GM18499 (cell line): ENCODE data around the gene MGLL.
A peak's percentile ranks its signal among the peaks of the same experiment; 100 is the strongest.

Experiments
- ATAC-seq: cut with Tn5 transposase; IDR thresholded peaks from one replicate; pipeline ENCODE4 v1.9.1; 2021; ENCODE audit warnings: moderate number of reproducible peaks; ENCODE audit not compliant: insufficient read depth, unreplicated experiment

The MGLL gene

DNA sequence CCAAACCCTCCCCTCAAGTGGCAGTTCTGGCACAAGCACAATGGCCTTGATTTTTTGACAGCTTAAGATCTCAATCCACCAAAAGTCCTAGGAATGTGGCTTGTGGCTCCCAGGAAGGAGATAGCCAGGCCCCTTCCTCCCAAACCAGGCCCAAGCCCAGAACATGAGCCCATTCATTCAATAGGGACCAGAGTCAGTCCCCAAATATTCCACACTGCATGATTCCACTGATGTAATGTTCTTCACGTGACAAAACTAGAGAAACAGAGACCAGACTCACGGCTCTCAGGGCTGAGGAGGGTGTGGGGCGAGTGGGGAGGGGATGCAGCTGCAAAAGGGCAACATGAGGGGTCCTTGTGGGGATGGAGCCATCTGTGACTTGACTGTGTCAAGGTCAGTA, 124.0 kb downstream of the MGLL start:
- no peak for ATAC-seq

DNA sequence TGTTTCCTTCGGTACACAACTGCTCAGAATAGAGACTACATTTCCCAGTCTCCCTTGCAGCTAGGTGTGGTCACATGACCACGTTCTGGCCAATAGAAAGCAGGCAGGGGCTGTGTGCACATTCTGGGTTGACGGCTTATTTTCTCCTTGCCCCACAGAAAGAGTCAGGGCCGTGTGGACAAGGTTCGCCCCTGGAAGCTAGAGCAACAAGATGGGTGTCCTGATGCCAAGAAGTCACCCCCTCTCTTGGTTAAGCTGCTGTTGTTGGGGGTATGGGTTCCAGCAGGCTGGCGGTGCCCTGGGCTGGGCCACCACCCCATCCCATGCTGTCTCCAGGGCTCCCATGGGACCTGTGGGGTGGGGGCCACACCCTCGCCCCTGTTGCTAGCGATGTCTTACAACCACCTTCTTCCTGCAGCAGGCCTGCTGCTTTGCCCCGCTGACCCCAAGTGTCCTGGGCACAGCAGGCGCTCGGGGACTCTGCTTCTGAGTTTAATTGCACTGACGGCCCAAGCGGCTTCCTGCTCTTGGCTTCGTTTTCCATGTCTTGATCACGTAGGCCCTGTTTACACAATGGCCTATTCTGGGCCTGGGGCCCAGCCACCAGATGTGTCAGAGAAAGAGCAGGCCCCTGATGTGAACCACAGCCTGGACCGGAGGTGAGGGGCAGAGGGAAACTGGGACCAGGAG, 124.6 kb downstream of the MGLL start:
- peak; percentile 56 for ATAC-seq

GRCh38 chr3:127694467-127695215, 127.7 kb downstream of the MGLL start:
- ATAC-seq = no peak

GRCh38 chr3:127693336-127693843, 128.9 kb downstream of the MGLL start:
- ATAC-seq = no peak

- no peak for ATAC-seq
These were observed 129.6 kb downstream of the MGLL start for GRCh38 chr3:127692501-127693335.

DNA sequence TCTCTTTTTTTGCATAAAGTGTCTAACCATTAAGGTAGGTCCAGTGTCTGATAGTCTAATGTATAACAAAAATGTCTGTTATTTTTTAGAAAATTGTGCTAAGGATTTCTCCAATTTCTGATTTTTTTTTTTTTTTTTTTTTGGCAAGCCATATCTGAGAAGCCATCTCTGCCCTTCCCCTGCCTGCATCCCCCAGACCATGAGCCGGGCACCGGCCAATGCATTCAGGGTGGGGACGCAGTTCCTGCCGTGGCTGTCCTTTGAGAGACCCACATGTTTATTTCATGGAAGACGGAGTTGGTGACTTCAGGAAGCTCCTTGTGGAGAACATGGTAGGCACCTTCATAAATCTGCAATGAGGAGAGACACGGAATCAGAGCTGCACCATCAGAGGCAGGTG, 130.3 kb downstream of the MGLL start:
- no peak for ATAC-seq

GRCh38 chr3:127691489-127691888, 130.8 kb downstream of the MGLL start:
- ATAC-seq = no peak

DNA sequence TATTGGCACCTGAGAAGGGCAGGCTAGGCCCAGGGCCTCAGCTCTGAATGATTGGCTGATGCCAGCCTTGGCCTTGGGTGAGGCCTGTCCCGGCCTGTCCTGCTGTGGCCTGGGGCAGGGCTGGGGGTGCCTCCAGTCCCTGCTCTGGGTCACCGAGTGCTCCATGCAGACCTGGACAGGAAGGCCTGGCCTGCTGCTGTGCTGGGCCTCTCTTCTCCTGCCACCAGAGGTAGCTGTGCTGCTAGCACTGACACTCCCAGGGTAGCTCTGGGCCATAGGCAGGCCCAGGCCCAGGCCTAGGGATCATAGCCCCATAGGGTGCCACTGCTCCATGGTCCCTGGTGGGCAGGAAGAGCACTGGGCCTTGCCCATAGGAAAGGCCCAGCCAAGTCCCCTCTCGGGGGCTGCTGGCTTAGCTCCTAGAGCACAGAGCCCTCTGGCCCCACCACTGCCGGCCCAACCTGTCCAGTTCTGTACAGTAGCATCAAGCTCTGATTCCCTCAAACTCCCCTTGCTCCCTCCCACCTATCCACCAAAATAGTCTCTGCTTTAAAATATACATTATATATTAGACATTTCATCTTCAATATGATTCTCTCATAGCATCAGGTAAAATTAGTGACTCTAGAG, 131.4 kb downstream of the MGLL start:
- ATAC-seq = no peak

GRCh38 chr3:127690106-127690505, 132.2 kb downstream of the MGLL start:
- ATAC-seq = no peak

DNA sequence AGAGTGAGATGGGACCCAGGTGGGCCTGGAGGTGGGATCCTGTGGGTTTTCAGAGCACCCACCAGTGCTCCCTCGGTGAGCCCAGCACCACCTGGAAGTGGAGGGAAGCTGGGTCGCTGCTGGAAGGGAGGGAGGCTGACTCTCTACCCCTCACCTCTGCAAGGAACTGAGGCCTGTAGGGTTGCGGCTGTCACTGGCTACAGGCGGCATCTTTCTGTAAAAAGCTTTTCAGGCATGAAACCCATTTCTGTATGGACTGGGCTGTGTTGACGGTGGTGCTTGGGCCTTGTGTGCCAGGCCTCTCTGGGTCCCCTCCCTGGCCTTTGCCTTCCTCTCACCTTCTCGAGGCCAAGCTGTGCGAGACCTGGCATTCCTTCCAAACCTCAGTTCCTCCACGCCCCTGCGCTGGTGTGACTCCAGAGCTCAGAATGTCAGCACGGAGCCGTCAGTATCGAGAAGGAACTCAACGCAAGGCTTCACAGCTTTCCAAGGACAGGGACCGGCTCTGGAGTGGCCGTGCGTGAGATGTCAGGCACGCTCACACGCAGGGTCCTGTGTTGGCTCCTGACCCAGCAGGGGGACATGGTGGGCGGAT, 133.0 kb downstream of the MGLL start:
- ATAC-seq = no peak

DNA sequence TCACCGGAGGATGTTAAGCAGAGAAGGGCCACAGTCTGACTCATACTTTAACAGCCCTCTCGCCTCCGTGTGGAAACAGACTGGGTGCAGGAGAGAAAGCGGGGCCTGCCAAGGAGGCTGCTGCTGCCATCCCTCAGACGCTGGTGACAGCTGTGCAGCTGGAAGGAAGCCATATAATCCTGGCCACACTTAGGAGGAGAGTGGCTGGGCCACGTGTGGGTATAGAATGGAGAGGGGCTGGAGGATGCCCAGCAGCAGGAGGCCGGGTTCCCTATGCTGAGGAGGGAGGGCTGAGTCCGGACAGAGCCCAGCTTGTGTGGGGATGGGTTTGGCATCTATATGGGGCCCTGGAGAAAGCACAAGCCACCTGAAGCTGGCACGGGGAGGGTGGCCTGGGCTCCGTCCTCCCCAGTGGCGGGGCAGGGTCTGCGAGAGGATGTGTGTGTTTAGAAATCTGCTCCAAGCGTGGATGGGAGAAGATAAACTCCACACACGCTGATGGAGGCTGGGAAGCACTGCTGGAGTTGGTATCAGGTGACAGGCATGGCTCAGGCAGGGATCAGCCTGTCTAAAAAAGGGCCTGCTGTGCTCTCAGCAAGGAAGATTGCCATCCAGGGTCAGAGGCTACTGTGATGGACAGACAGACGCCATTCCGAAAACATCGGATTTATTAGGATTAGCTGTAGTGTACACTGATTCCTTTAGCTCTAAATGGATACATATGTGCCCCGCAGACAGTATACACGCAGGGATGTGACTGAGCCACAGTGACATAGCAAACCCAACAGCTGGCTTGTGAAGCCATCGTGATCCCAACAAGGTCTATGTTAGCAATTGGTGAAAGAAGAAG, 133.7 kb downstream of the MGLL start:
- no peak for ATAC-seq

- no peak for ATAC-seq
These were observed 134.3 kb downstream of the MGLL start for GRCh38 chr3:127688022-127688415.

DNA sequence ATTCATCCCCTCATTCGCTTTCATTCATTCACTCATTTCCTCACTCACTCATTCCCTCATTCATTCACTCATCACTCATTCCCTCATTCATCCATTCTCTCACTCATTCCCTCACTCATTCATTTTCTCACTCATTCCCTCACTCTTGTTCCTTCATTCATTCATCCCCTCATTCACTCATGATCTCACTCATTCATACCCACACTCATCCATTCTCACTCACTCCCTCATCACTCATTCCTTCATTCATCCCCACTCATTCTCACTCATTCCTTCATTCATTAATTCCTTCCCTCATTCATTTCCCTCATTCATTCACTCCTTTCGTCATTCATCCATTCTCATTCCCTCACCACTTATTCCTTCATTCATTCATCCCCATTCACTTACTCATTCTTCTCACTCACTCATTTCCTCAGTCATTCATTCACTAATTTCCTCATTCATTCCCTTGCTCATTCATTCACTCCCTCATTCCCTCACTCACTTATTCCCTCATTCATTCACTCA, 135.0 kb downstream of the MGLL start:
- ATAC-seq = no peak

- no peak for ATAC-seq
These were observed 135.8 kb downstream of the MGLL start for GRCh38 chr3:127686512-127686894.

DNA sequence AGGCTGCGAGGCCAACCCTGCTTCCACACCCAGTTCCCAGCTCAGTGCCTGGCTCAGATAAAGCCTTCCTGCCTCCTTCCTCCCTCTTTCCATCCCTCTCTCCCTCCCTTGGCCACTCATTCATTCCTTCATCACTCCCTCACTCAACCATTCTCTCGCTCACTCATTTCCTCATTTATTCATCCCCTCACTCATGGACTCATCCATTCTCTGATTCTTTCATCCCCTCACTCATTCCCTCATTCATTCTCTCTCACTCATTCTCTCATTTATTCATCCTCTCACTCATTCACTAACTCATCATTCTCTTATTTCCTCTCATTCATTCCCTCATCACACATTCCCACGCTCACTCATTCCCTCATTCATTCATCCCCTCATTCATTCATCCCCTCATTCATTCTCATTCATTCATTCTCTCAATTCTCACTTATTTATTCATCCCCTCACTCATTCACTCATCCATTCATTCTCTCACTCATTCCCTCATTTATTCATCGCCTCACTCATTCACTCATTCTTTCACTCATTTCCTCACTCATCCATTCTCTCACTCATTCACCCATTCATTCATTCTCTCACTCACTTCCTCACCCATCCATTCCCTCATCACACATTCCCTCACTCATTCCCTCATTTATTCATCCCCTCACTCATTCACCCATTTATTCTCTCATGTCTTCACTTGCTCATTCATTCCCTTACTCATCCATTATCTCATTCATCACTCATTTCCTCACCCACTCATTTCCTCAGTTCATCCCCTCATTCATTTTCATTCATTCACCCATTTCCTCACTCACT, 136.4 kb downstream of the MGLL start:
- ATAC-seq = no peak

DNA sequence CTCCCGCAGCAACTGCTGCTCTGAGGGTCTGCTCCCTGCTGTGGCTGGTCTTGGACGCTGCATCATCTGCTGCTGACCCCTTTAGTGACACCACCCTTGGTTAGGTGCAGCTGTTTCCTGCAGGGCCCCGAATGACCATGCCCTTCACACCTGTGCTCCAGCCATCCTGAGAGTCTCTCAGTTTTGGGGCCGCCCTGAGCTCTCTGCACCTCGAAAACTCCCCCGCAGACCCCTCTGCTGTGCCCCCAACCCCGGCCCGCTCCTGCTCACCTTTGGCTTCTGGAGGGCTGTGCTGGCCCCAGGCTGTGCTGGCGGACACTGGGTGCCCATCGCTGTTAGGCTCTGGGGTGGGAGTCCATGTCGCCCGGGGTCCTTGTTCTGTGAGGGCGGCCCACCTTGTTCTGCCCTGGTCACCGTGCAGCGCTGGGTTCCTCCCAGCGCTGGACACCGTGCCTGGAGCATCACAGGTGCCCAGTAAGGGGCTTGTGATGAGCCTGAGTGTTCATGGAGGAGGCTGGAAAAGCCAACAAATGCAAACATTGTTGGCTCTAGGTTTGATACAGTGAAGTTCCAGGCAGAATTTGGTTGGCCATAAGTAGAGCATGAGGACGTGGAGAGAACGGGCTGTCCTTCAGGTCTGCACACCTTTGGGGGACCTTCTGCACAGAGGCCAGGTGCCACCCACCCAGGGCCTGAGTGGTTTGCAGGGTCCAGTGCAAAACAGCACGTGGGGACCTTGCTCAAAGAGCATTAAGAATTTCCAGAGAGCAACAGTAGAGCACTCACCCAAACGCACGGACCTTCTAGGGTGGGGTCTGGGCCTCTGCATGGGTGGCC, 137.2 kb downstream of the MGLL start:
- no peak for ATAC-seq

- no peak for ATAC-seq
These were observed 139.8 kb downstream of the MGLL start for GRCh38 chr3:127682561-127682960.
